HS-5 (cell line): ENCODE results near the gene NR1I2.

Experiments
- DNase-seq: peaks from one replicate; pipeline ENCODE4 v3.0.0-alpha.2; 2012; ENCODE audit warnings: low read depth

NR1I2 gene

GRCh38 chr3:119779731-119780383, 2.0 kb upstream of the NR1I2 start:
- DNase-seq, result no peak

GRCh38 chr3:119782460-119782859, 559 bp downstream of the NR1I2 start:
- no peak for DNase-seq

GRCh38 chr3:119783255-119783654, 1.4 kb downstream of the NR1I2 start:
- no peak for DNase-seq

GRCh38 chr3:119783883-119784282, 2.0 kb downstream of the NR1I2 start:
- no peak for DNase-seq

GRCh38 chr3:119786409-119786808, 4.5 kb downstream of the NR1I2 start:
- DNase-seq, result no peak

- no peak for DNase-seq
Measured at GRCh38 chr3:119790369-119790768, 8.5 kb downstream of the NR1I2 start.

GRCh38 chr3:119792270-119792669, 10.4 kb downstream of the NR1I2 start:
- DNase-seq, result no peak

- no peak for DNase-seq
Measured at GRCh38 chr3:119794401-119794800, 12.5 kb downstream of the NR1I2 start.

- DNase-seq, result no peak
Measured at GRCh38 chr3:119794971-119795612, 13.2 kb downstream of the NR1I2 start.

GRCh38 chr3:119795849-119796248, 13.9 kb downstream of the NR1I2 start:
- DNase-seq, result no peak

GRCh38 chr3:119796368-119796767, 14.5 kb downstream of the NR1I2 start:
- no peak for DNase-seq

GRCh38 chr3:119796785-119797184, 14.9 kb downstream of the NR1I2 start:
- no peak for DNase-seq

- DNase-seq, result no peak
Measured at GRCh38 chr3:119800844-119801243, 18.9 kb downstream of the NR1I2 start.

GRCh38 chr3:119808244-119808643, 26.3 kb downstream of the NR1I2 start:
- DNase-seq, result no peak

- no peak for DNase-seq
Measured at GRCh38 chr3:119808843-119809242, 26.9 kb downstream of the NR1I2 start.

GRCh38 chr3:119809249-119810017, 27.5 kb downstream of the NR1I2 start:
- no peak for DNase-seq

GRCh38 chr3:119810018-119810435, 28.1 kb downstream of the NR1I2 start:
- DNase-seq, result no peak

- no peak for DNase-seq
Measured at GRCh38 chr3:119812491-119813058, 30.7 kb downstream of the NR1I2 start.

- DNase-seq, result no peak
Measured at GRCh38 chr3:119815716-119816115, 33.8 kb downstream of the NR1I2 start.

- DNase-seq, result no peak
Measured at GRCh38 chr3:119817071-119817470, 35.2 kb downstream of the NR1I2 start.

- DNase-seq, result no peak
Measured at GRCh38 chr3:119817583-119818363, 35.9 kb downstream of the NR1I2 start.

GRCh38 chr3:119818937-119819336, 37.0 kb downstream of the NR1I2 start:
- DNase-seq, result no peak
